OCI-LY1 (cell line): ENCODE data around the gene PRDX1.
A peak's percentile ranks its signal among the peaks of the same experiment; 100 is the strongest.
"Not testable (repeated sequence)": the region's sequence is repeated elsewhere in the genome, so short reads cannot be mapped to it uniquely, and the experiment has no call there.

ENCODE experiments used
- H2AFZ ChIP-seq: fragments of 200-600 bp; sonication (generic), shearing (Covaris generic); 2 replicates; pipeline ENCODE4 v1.6.0; 2014; ENCODE audit warnings: antibody characterized with exemption, mild to moderate bottlenecking, low read length
- H3F3A ChIP-seq: fragments of 200-600 bp; sonication (generic), shearing (Covaris generic); 2 replicates; pipeline ENCODE4 v1.6.0; 2014; ENCODE audit warnings: mild to moderate bottlenecking, antibody characterized with exemption, low read length, moderate library complexity; ENCODE audit not compliant: insufficient read depth
- H3K27ac ChIP-seq: fragments of 200-600 bp; sonication (generic); 2 replicates; pipeline ENCODE4 v1.5.1; 2014; ENCODE audit warnings: low read length, mixed run types, mild to moderate bottlenecking, low read depth; ENCODE audit not compliant: poor library complexity, severe bottlenecking
- H3K27me3 ChIP-seq: fragments of 200-600 bp; sonication (generic); 2 replicates; pipeline ENCODE4 v1.6.0; 2014; ENCODE audit warnings: antibody characterized with exemption, mild to moderate bottlenecking, low read length, moderate library complexity; ENCODE audit not compliant: insufficient read depth
- H3K36me3 ChIP-seq: fragments of 200-600 bp; sonication (generic); 2 replicates; pipeline ENCODE4 v1.6.1; 2014; ENCODE audit warnings: mild to moderate bottlenecking, antibody characterized with exemption, low read length, moderate library complexity, mixed read lengths; ENCODE audit not compliant: insufficient read depth
- H3K4me1 ChIP-seq: fragments of 200-600 bp; sonication (generic); 2 replicates; pipeline ENCODE4 v1.5.1; 2014; ENCODE audit warnings: mild to moderate bottlenecking, low read length, moderate library complexity; ENCODE audit not compliant: insufficient read depth, severe bottlenecking
- H3K4me2 ChIP-seq: fragments of 200-600 bp; sonication (generic), shearing (Covaris generic); 2 replicates; pipeline ENCODE4 v1.6.1; 2014; ENCODE audit warnings: low read length
- H3K4me3 ChIP-seq: fragments of 200-600 bp; sonication (generic); 2 replicates; pipeline ENCODE4 v1.5.1; 2014; ENCODE audit warnings: low read length, low read depth, mild to moderate bottlenecking, mixed read lengths; ENCODE audit not compliant: poor library complexity, severe bottlenecking
- H3K79me2 ChIP-seq: fragments of 200-600 bp; shearing (Covaris generic); 2 replicates; pipeline ENCODE4 v1.6.1; 2016; ENCODE audit warnings: mixed run types, low read length, mixed read lengths; ENCODE audit not compliant: insufficient read depth
- H3K9ac ChIP-seq: fragments of 200-600 bp; sonication (generic), shearing (Covaris generic); 2 replicates; pipeline ENCODE4 v1.6.1; 2014; ENCODE audit warnings: mild to moderate bottlenecking, low read length, mixed read lengths
- H3K9me2 ChIP-seq: fragments of 200-600 bp; sonication (generic), shearing (Covaris generic); 2 replicates; pipeline ENCODE4 v1.6.1; 2014; ENCODE audit warnings: low read depth, mild to moderate bottlenecking, low read length, mixed read lengths
- H3K9me3 ChIP-seq: fragments of 200-600 bp; shearing (Covaris generic); 2 replicates; pipeline ENCODE4 v1.6.1; 2014; ENCODE audit warnings: low read length, mixed read lengths
- H4K20me1 ChIP-seq: fragments of 200-600 bp; sonication (generic), shearing (Covaris generic); 2 replicates; pipeline ENCODE4 v1.6.0; 2016; ENCODE audit warnings: mild to moderate bottlenecking, low read length; ENCODE audit not compliant: insufficient read depth
- EZH2 ChIP-seq: fragments of 200-600 bp; sonication (generic), shearing (Covaris generic); IDR thresholded peaks from 2 replicates; pipeline ENCODE4 v1.8.0; 2017; ENCODE audit warnings: borderline replicate concordance, mixed run types, mild to moderate bottlenecking, antibody characterized with exemption, low read length, moderate library complexity, mixed read lengths
- TF ChIP-seq, protein P1 (sequence below): fragments of 200-600 bp; sonication (generic), shearing (Covaris generic); IDR thresholded peaks from 2 replicates; pipeline ENCODE4 v1.5.1; 2017; ENCODE audit warnings: mild to moderate bottlenecking, antibody characterized with exemption, low read length, moderate library complexity, mixed read lengths

The PRDX1 gene

GRCh38 chr1:45522324-45523104 is 830 bp upstream of the PRDX1 start:
- no peaks in the 10 kb centered on the region for H3F3A ChIP-seq
- TF ChIP-seq, protein P1, sequence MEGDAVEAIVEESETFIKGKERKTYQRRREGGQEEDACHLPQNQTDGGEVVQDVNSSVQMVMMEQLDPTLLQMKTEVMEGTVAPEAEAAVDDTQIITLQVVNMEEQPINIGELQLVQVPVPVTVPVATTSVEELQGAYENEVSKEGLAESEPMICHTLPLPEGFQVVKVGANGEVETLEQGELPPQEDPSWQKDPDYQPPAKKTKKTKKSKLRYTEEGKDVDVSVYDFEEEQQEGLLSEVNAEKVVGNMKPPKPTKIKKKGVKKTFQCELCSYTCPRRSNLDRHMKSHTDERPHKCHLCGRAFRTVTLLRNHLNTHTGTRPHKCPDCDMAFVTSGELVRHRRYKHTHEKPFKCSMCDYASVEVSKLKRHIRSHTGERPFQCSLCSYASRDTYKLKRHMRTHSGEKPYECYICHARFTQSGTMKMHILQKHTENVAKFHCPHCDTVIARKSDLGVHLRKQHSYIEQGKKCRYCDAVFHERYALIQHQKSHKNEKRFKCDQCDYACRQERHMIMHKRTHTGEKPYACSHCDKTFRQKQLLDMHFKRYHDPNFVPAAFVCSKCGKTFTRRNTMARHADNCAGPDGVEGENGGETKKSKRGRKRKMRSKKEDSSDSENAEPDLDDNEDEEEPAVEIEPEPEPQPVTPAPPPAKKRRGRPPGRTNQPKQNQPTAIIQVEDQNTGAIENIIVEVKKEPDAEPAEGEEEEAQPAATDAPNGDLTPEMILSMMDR = no peak
- no peak for TF ChIP-seq EZH2
- peaks cover 26% of the 10 kb centered on the region for H3K36me3 ChIP-seq
- peaks cover 31% of the 10 kb centered on the region for H3K79me2 ChIP-seq
- peak overlapping the region; percentile 99 for H3K9ac ChIP-seq
- H3K4me1 ChIP-seq = peaks cover 35% of the 10 kb centered on the region
- H2AFZ ChIP-seq = no peak overlapping the region; the same call in 1 of the 2 replicates
- H3K4me2 ChIP-seq = peak overlapping the region; percentile 80
- no peaks in the 10 kb centered on the region for H4K20me1 ChIP-seq
- peak overlapping the region; percentile 99 for H3K4me3 ChIP-seq
- H3K27me3 ChIP-seq = no peaks in the 10 kb centered on the region
- no peaks in the 10 kb centered on the region for H3K9me2 ChIP-seq
- H3K27ac ChIP-seq = peak overlapping the region; percentile 75
- H3K9me3 ChIP-seq = no peaks in the 10 kb centered on the region

DNA sequence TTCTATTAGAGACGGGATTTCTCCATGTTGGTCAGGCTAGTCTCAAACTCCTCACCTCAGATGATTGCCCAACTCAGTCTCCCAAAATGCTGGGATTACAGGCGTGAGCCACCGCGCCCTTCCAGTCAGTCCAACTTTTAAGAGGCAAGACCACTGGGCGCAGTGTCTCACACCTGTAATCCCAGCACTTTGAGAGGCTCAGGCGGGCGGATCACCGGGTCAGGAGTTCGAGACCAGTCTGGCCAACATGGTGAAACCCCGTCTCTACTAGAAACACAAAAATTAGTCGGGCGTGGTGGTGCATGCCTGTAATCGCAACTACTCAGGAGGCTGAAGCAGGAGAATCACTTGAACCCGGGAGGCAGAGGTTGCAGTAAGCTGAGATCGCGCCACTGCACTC is 1.9 kb downstream of the PRDX1 start:
- Histone ChIP-seq H3K27ac (peak overlapping the region; percentile 75), H3K79me2 (peaks cover 36% of the 10 kb centered on the region), H3K4me2 (peak overlapping the region; percentile 80), H3K9ac (peak overlapping the region; percentile 99), H3K36me3 (peaks cover 53% of the 10 kb centered on the region), H3K4me1 (peaks cover 44% of the 10 kb centered on the region), H3K4me3 (peak overlapping the region; percentile 99)
- H3K9me2 ChIP-seq, H2AFZ ChIP-seq, H3K27me3 ChIP-seq, H4K20me1 ChIP-seq, H3F3A ChIP-seq, H3K9me3 ChIP-seq: not testable (repeated sequence)

DNA sequence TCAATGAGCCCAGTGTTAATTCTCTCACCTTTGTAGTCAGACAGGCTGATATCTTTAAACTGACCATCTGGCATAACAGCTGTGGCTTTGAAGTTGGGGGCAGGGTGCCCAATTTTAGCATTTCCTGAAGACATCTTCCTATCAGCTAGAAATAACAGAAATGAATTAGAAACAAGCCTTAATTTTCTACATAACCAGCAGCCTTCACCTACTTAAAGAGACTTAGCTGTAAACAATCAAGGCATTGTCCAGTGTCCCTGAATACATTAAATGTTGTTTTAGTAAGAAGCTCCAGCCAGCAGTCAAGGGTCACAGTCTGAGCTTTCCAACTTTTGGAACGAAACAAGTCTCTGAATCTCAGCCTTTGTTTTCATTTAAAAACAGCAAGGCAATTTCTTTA is 2.8 kb downstream of the PRDX1 start:
- peak overlapping the region; percentile 80 for H3K4me2 ChIP-seq
- no peak overlapping the region for H2AFZ ChIP-seq
- peak overlapping the region; percentile 99; the same call in 1 of the 2 replicates for H3K9ac ChIP-seq
- TF ChIP-seq, protein P1 = no peak
- peaks cover 36% of the 10 kb centered on the region for H3K79me2 ChIP-seq
- no peaks in the 10 kb centered on the region for H4K20me1 ChIP-seq
- H3K4me3 ChIP-seq = peak overlapping the region; percentile 99
- H3K27me3 ChIP-seq = no peaks in the 10 kb centered on the region
- H3K9me2 ChIP-seq = no peaks in the 10 kb centered on the region
- peaks cover 44% of the 10 kb centered on the region for H3K4me1 ChIP-seq
- H3K36me3 ChIP-seq = peaks cover 61% of the 10 kb centered on the region
- H3K27ac ChIP-seq = peak overlapping the region; percentile 75
- no peaks in the 10 kb centered on the region for H3K9me3 ChIP-seq
- H3F3A ChIP-seq = no peaks in the 10 kb centered on the region

DNA sequence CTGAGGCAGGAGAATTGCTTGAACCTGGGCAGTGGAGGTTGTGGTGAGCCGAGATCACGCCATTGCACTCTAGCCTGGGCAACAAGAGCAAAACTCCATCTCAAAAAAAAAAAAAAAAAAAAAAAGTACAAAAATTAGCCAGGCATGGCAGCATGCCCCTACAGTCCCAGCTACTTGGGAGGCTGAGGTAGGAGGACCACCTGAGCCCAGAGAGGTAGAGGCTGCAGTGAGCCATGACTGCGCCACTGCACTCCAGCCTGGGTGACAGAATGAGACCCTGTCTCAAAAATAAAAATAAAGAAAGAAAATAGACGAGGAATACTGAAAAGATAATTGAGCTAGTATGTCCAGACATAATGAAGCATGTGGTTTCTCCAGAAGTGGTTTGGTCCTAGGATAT is 3.3 kb downstream of the PRDX1 start:
- Histone ChIP-seq H3K4me1 (peaks cover 44% of the 10 kb centered on the region), H3K27ac (peak overlapping the region; percentile 75), H3K79me2 (peaks cover 36% of the 10 kb centered on the region), H3K4me2 (peak overlapping the region; percentile 80; the same call in 1 of the 2 replicates), H3K36me3 (peaks cover 66% of the 10 kb centered on the region)
- not testable (repeated sequence) for H3K9ac ChIP-seq, H2AFZ ChIP-seq, H3K9me3 ChIP-seq, H3K27me3 ChIP-seq, H3K9me2 ChIP-seq, H3K4me3 ChIP-seq, H4K20me1 ChIP-seq, H3F3A ChIP-seq
